ENCODE measurements around the gene PCNX1.
A peak's percentile ranks its signal among the peaks of the same experiment; 100 is the strongest.

Gene PCNX1

GRCh38 chr14:70907996-70908934 is 1.0 kb downstream of the PCNX1 start:
- TF ChIP-seq CTCF (IDR thresholded peaks at IDR 0.05; ENCODE audit: low read depth, low read length, poor library complexity, severe bottlenecking) (no peak), EZH2phosphoT487 (IDR thresholded peaks at IDR 0.05; ENCODE audit: borderline replicate concordance, low read length) (no peak)
- Histone ChIP-seq H3K27ac (ENCODE audit: low read depth, low read length) (peak overlapping the region; percentile 44), H3K4me1 (ENCODE audit: control insufficient read depth, low read length) (peaks cover 22% of the 10 kb centered on the region), H3K36me3 (ENCODE audit: control insufficient read depth, low read length) (peaks cover 4% of the 10 kb centered on the region; the same call in 1 of the 2 replicates), H3K4me3 (ENCODE audit: low read length) (peak overlapping the region; percentile 92), H3K9me2 (replicated peaks; ENCODE audit: control insufficient read depth, low read length) (no peaks in the 10 kb centered on the region), H4K20me1 (ENCODE audit: control insufficient read depth, insufficient read depth, low read depth, low read length) (peaks cover 12% of the 10 kb centered on the region; the same call in 1 of the 2 replicates), H3K27me3 (ENCODE audit: control insufficient read depth, low read length) (no peaks in the 10 kb centered on the region), H3K9me3 (ENCODE audit: control insufficient read depth, insufficient read depth, low read length) (no peaks in the 10 kb centered on the region), H3F3A (ENCODE audit: control insufficient read depth, insufficient read depth) (peaks cover 5% of the 10 kb centered on the region), H3K79me2 (ENCODE audit: control insufficient read depth, low read length) (peaks cover 54% of the 10 kb centered on the region), H3K4me2 (ENCODE audit: low read length) (peak overlapping the region; percentile 96)

- peaks cover 4% of the 10 kb centered on the region; the same call in 1 of the 2 replicates for H3K36me3 ChIP-seq (ENCODE audit: control insufficient read depth, low read length)
- no peaks in the 10 kb centered on the region for H3K9me2 ChIP-seq (replicated peaks; ENCODE audit: control insufficient read depth, low read length)
- peaks cover 62% of the 10 kb centered on the region for H3K79me2 ChIP-seq (ENCODE audit: control insufficient read depth, low read length)
- peaks cover 5% of the 10 kb centered on the region for H3F3A ChIP-seq (ENCODE audit: control insufficient read depth, insufficient read depth)
- no peaks in the 10 kb centered on the region for H3K27me3 ChIP-seq (ENCODE audit: control insufficient read depth, low read length)
- H3K4me1 ChIP-seq (ENCODE audit: control insufficient read depth, low read length), result peaks cover 22% of the 10 kb centered on the region
- H3K27ac ChIP-seq (ENCODE audit: low read depth, low read length), result no peak overlapping the region
- TF ChIP-seq CTCF (IDR thresholded peaks at IDR 0.05; ENCODE audit: low read depth, low read length, poor library complexity, severe bottlenecking), result no peak
- no peak for TF ChIP-seq EZH2phosphoT487 (IDR thresholded peaks at IDR 0.05; ENCODE audit: borderline replicate concordance, low read length)
- H3K4me2 ChIP-seq (ENCODE audit: low read length), result peak overlapping the region; percentile 96
- H4K20me1 ChIP-seq (ENCODE audit: control insufficient read depth, insufficient read depth, low read depth, low read length), result peaks cover 12% of the 10 kb centered on the region; the same call in 1 of the 2 replicates
- H3K9me3 ChIP-seq (ENCODE audit: control insufficient read depth, insufficient read depth, low read length), result no peaks in the 10 kb centered on the region
- H3K4me3 ChIP-seq (ENCODE audit: low read length), result peak overlapping the region; percentile 92
These were observed 1.8 kb downstream of the PCNX1 start for GRCh38 chr14:70908935-70909641.

GRCh38 chr14:70909733-70910614 is 2.7 kb downstream of the PCNX1 start:
- Histone ChIP-seq H3K4me1 (ENCODE audit: control insufficient read depth, low read length) (peaks cover 22% of the 10 kb centered on the region), H3K4me3 (ENCODE audit: low read length) (peak overlapping the region; percentile 92), H3K36me3 (ENCODE audit: control insufficient read depth, low read length) (peaks cover 4% of the 10 kb centered on the region), H3K27ac (ENCODE audit: low read depth, low read length) (no peak overlapping the region), H3K27me3 (ENCODE audit: control insufficient read depth, low read length) (no peaks in the 10 kb centered on the region), H3K9me2 (replicated peaks; ENCODE audit: control insufficient read depth, low read length) (no peaks in the 10 kb centered on the region), H3K4me2 (ENCODE audit: low read length) (peak overlapping the region; percentile 96), H3F3A (ENCODE audit: control insufficient read depth, insufficient read depth) (peaks cover 5% of the 10 kb centered on the region), H4K20me1 (ENCODE audit: control insufficient read depth, insufficient read depth, low read depth, low read length) (peaks cover 12% of the 10 kb centered on the region; the same call in 1 of the 2 replicates), H3K9me3 (ENCODE audit: control insufficient read depth, insufficient read depth, low read length) (no peaks in the 10 kb centered on the region), H3K79me2 (ENCODE audit: control insufficient read depth, low read length) (peaks cover 71% of the 10 kb centered on the region)
- TF ChIP-seq EZH2phosphoT487 (IDR thresholded peaks at IDR 0.05; ENCODE audit: borderline replicate concordance, low read length) (no peak), CTCF (IDR thresholded peaks at IDR 0.05; ENCODE audit: low read depth, low read length, poor library complexity, severe bottlenecking) (no peak)

Data from DOHH2 (cell line).